OCI-M2 (cell line): ENCODE results near the gene HOXA7.

ENCODE experiments used
- DNase-seq: peaks from one replicate; lab custom pipeline; 2025; ENCODE audit not compliant: unreplicated experiment; lab: John Stamatoyannopoulos, UW

The HOXA7 gene

GRCh38 chr7:27137640-27138315, 18.7 kb downstream of the HOXA7 start:
- DNase-seq = no peak

- no peak for DNase-seq
Observed at GRCh38 chr7:27134392-27134791, 22.1 kb downstream of the HOXA7 start.

DNA sequence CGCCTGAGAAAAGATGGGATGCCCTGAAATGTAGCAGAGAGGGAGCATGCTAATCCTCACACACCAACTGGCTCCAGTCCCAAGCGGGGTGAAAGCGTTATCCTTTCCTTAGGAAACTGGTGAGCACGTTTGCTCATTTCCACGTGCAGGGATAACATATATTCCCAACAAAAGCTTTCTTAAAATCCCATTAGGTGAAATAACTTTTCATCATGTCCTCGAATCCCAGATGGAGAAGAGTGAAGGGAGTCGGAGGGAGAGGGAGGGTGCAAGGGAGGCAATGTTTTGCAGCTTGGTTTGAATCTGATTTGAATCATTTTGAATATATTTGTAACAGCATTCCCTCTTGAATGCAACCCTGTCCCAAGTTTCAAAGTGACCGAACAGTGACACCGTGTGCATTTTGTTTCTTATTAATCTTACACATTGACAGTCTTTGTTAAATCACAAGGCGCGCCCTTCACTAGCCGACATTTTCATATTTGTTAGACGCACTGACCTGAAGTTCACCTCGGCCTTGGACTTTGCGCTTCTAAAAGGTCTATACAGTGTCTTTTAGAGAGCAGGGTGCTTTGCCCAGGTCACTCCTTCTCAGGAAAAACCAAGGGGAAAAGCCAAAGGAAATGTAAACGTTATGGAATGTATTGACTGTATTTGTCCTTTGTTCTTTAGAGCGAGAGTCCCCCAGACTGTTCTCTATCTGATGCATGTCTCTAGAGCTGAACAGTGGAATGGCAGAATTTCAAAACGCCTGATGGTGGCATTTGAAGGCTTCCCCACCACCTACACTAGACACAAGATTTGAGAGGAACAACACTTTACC, 22.9 kb downstream of the HOXA7 start:
- DNase-seq = no peak

DNA sequence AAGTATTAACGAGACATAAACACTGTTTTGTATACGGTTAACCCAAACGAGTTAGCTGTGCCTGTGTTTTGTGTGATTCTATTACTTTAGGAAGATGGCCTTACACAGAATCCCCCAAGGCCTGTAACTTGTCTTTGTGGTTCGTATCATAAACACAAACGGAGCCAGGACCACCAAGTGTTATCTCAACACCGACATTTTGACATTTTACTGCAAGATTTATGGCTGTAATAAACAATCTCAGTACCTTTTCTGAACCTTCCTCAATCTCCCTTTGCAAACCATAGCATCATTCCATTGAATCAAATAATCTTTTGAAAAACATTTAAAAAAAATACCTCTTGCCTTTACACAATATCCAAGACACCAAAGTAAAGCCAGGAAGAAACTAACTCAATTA, 23.5 kb downstream of the HOXA7 start:
- no peak for DNase-seq

GRCh38 chr7:27132214-27132613, 24.3 kb downstream of the HOXA7 start:
- DNase-seq = no peak

DNA sequence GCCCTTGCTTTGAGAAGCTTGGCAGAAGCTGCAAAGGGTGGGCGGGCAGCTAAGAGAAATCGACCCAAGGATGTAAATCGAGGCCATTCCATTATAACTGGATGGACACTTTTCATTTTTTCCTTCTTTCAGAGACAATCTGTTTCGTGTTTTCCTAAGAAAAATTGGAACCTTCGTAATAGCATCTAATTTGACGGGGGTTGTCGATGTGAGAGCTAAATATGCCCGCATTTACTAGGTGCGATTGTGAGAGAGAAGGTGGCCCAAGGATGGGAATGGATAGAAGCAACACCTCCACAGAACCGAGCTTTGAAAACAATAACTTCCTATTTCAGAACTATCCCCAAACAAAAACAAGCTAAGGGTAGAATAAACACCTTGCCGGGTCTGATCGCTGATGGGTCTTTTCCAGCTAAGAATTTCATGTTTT, 25.1 kb downstream of the HOXA7 start:
- DNase-seq = no peak

GRCh38 chr7:27130540-27131389, 25.7 kb downstream of the HOXA7 start, which contains the start of gene HOXA4:
HOXA4 (minus strand) TSS chr7:27130757; CDS start chr7:27130733, 24 bp downstream.
- no peak for DNase-seq

GRCh38 chr7:27129729-27130539, 26.5 kb downstream of the HOXA7 start:
- no peak for DNase-seq

GRCh38 chr7:27128776-27129728, 27.4 kb downstream of the HOXA7 start:
- no peak for DNase-seq

DNA sequence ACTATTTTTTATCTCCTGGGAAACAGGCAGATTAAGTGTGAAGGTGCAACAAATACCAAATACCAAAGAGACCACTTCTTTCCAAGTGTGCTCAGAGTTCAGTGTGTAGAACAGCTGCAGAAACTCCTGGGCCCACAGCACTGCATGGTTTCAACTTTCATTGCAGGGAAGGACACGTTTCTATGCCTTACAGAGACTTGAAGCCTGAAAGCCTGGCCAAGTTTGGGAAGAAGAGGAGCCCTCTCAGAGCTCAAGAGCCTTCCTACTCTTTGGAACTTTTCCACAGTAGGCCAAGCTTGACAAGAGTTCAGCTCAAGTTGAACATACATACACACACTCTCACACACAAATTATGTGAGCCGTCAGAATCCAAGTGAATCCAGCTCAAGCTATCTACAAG, 28.4 kb downstream of the HOXA7 start:
- DNase-seq = no peak

- no peak for DNase-seq
Observed at GRCh38 chr7:27126596-27127327, 29.7 kb downstream of the HOXA7 start.

GRCh38 chr7:27125986-27126394, 30.5 kb downstream of the HOXA7 start:
- DNase-seq = no peak

DNA sequence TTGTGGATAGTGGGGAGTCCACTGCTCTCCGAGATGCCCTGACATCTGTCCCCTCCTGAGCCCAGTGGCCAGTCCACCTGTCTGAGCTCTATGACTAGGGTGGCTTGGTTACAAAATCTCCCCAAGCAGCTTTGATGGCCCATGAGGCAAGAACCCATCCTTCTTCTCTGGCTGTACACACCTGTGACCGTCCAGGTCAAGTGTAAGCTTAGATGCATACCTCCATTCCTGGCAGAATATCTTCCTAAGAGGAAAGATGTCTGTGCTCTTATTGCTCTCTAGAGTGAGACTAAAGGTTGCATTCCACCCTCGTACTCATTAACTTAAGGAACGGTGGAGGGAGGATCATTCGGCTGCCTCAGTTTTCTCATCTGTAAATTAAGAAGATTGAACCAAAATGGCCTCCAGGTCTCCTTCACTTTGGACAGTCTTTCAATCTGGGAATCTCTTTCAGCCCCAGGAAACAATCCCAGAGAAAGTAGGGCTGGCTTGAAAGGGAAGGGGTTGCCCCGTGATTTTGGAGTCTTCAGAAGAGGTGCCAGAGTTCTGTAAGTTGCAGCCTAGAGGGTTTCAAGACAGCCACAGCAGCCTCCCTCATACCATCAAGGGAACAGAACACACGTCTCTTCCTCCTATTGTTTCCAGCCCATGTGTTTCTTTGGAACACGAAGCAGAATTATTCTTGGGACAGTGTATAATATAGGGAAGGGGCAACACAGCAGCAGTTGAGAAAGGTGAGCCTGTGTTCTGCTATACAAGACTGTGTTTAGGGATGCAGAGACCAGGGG, 31.4 kb downstream of the HOXA7 start:
- no peak for DNase-seq

- no peak for DNase-seq
Observed at GRCh38 chr7:27124096-27124901, 32.2 kb downstream of the HOXA7 start.

DNA sequence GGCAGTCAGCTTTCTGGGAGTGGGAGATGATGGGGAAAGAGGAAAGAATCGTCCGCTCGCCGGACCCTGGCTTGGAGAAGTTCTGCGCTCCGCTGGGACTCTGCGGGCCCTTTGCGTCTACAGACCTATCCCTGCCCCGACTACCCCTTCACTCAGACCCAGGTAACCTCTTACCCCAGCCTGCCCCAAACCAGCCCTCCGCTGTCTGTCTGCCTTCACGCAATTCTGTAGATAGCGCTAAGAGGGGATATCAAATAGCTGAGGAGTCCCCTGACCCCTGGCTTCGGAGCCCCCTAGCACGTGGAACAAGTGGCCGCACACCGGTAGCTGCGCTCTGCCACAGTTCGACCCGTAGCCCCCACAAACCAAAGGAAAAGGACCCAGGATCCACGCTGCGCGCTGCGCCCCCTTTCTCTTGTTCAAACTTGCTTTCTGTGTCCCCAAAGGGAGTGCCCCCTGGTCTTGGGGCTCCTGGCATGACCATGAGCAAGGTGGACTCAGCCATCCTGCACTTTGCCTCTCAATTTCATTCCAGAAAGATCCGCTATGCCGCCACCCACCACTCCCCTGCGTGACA, 32.9 kb downstream of the HOXA7 start:
- no peak for DNase-seq

GRCh38 chr7:27123007-27123476, 33.4 kb downstream of the HOXA7 start:
- DNase-seq = no peak
